Naive thymus-derived CD8-positive, alpha-beta T cell (primary cell): ENCODE measurements around the gene NHERF2. TPM values are rescaled to one million over a fixed set of nuclear protein-coding genes. Genes with fewer than 3 reads are reported as not detected.

Experiments used
- ATAC-seq, 2 donors: fragments of 150-1000 bp; cut with Tn5 transposase in 1 of 2; sonication (Bioruptor Pico), chemical (Tn5 transposase) in 1 of 2; 1 replicate in 1 of 2; 2 replicates in 1 of 2; pipeline ENCODE4 v1.10.0; 2021; ENCODE audit warnings: mild to moderate bottlenecking in 2 of 2, moderate library complexity in 2 of 2
- POLR2A ChIA-PET: fragments of 350-600 bp; sonication (Branson Sonifier 250); formaldehyde crosslinking; loops from one replicate; lab custom pipeline; 2021; ENCODE audit warnings: antibody characterized with exemption; lab: Charles Lee
- DNase-seq, 10 donors: peaks; one replicate each; pipeline versions ENCODE4 v3.0.0 to v3.0.0-alpha.2; 2020 to 2022
- H3K27ac Mint-ChIP-seq, 10 donors: one replicate each; pipeline ENCODE4 v1.8.0; 2020 to 2022; ENCODE audit warnings: mild to moderate bottlenecking in 10 of 10, mixed read lengths in 10 of 10, moderate library complexity in 4 of 10, inconsistent platforms in 1 of 10
- H3K27me3 Mint-ChIP-seq, 5 donors: one replicate each; pipeline ENCODE4 v1.8.0; 2021 to 2022; ENCODE audit warnings: mixed read lengths in 5 of 5
- H3K36me3 Mint-ChIP-seq, 3 donors: one replicate each; pipeline ENCODE4 v1.8.0; 2020 to 2022; ENCODE audit warnings: mixed read lengths in 3 of 3, mild to moderate bottlenecking in 2 of 3, inconsistent platforms in 1 of 3
- H3K4me1 Mint-ChIP-seq, 4 donors: one replicate each; pipeline ENCODE4 v1.8.0; 2021 to 2022; ENCODE audit warnings: mixed read lengths in 4 of 4
- H3K4me3 Mint-ChIP-seq, 10 donors: one replicate each; pipeline ENCODE4 v1.8.0; 2020 to 2022; ENCODE audit warnings: mild to moderate bottlenecking in 10 of 10, mixed read lengths in 10 of 10, moderate library complexity in 6 of 10, inconsistent platforms in 1 of 10
- H3K9me3 Mint-ChIP-seq, 9 donors: one replicate each; pipeline ENCODE4 v1.8.0; 2020 to 2022; ENCODE audit warnings: mixed read lengths in 9 of 9, mild to moderate bottlenecking in 3 of 9, inconsistent platforms in 1 of 9, moderate library complexity in 1 of 9
- polyA plus RNA-seq, 3 donors: library from polyadenylated mRNA; unstranded; fragments of 300-500 nt; fragmentation: Illumina TruSeq; gene quantifications; one replicate each; pipeline ENCODE4 v1.2.3, GENCODE V29; 2021
- total RNA-seq, 8 experiments: library from RNA in 2 of 8; stranded (reverse) in 2 of 8; gene quantifications; one replicate each; pipeline ENCODE4 v1.2.3 and lab custom pipeline; 2021 to 2026

The NHERF2 gene
- total and polyA plus RNA-seq, 5 experiments from 2014 or later = 0.32 to 6.0 (median 1.2) TPM

DNA sequence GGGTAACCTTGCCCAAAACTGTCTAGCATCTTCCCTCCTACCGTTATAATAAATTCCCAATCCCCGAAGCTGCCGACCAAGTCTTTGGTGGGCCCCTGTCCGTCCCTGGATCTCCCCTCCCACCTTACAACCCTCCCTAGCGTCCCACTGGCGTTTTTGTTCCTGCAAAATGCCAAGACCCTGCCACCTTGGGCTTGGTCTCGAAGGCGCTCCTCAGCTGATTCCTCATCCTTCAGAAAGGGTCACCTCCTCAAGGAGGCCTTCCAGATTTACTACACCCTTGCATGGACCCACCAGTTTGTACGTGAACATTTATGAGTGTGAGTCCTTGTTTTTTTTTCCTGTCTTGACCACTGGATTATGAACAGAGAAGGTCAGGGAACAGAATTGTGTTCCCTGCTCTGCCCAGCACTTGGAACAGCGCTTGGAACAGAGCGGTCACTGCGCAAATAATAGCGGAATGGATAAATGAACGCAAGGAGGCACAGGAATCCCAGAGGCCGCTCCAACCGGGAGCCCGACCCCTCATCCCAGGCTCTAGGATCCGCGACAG lies 43.6 kb upstream of the NHERF2 start:
- DNase-seq = no peak
- ATAC-seq = no peak
- peak overlapping the region in 9 of 10 donors; percentile 10 to 81 (median 67) for H3K27ac Mint-ChIP-seq
- peaks cover 0 to 30% (median 10%) of the 10 kb centered on the region in 3 donors for H3K36me3 Mint-ChIP-seq
- POLR2A ChIA-PET = interaction anchor here (0.7 to 7.3 kb wide), 8 partner anchors 10 to 178 kb away, joined by 3 to 89 read pairs (median 5); partner anchors contain the start of genes NDUFB10, RPS2, TBL3 and TRAF7
- peaks cover 5 to 19% (median 15%) of the 10 kb centered on the region in 4 donors for H3K4me1 Mint-ChIP-seq
- peak overlapping the region; percentile 73 to 89 (median 79) for H3K4me3 Mint-ChIP-seq
- H3K9me3 Mint-ChIP-seq = no peaks in the 10 kb centered on the region
- H3K27me3 Mint-ChIP-seq = peaks cover 1 to 37% (median 10%) of the 10 kb centered on the region in 5 donors

DNA sequence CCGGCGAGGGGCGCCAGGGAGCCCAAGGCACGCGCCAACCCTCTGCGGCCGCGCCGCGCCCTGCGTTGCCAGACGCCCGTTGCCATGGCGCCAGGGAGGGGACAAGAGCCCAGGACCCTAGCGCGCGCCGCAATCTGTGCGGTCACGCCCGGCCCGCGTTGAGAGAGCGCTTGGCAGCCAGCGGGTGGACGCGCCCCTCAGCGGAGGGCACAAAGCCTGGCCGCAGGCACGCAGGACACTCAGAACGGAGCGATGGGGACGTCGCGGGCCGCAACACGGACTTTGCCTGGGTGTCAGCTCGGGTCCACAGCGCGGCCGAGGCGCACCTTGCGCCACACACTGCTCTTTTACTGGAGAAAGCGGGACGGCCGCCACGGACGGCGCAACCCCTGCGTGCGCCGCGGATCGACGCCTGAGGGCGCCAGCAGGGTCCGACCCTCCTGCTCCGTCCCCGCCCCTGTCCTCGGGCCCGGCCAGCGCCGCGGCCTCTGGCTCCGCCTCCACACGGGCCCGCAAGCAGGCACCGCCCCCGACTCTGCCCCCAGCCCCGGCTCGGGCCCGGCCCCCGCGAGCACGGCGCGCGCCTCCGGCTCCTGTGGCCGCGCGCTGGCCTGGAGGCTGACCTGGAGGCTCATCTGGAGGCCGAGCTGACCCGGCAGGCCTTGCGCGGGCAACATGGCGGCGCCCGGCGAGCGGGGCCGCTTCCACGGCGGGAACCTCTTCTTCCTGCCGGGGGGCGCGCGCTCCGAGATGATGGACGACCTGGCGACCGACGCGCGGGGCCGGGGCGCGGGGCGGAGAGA lies 43.0 kb upstream of the NHERF2 start, which contains the start of gene GFER:
Gene GFER (plus strand): TSS at position 650 of the 803 bp plus-strand sequence. CDS start 26 bp downstream, at position 676.
- Mint-ChIP-seq H3K4me3 (peak within 1 kb of the TSS; percentile 74 to 89 (median 79)), H3K9me3 (no peaks in the 10 kb centered on the region), H3K36me3 (peaks cover 0 to 24% (median 7%) of the 10 kb centered on the region in 3 donors), H3K4me1 (peaks cover 7 to 21% (median 16%) of the 10 kb centered on the region in 4 donors), H3K27ac (peak within 1 kb of the TSS; percentile 10 to 83 (median 74)), H3K27me3 (peaks cover 1 to 38% (median 10%) of the 10 kb centered on the region in 5 donors)
- peak in 8 of 10 donors; percentile 48 to 75 (median 56) for DNase-seq
- ATAC-seq = peak; percentile 62 to 74
- POLR2A ChIA-PET = interaction anchor here (0.8 to 7.3 kb wide), 9 partner anchors 8 to 269 kb away, joined by 3 to 89 read pairs (median 3); partner anchors contain the start of genes NDUFB10, RPS2, TBL3 and TRAF7

DNA sequence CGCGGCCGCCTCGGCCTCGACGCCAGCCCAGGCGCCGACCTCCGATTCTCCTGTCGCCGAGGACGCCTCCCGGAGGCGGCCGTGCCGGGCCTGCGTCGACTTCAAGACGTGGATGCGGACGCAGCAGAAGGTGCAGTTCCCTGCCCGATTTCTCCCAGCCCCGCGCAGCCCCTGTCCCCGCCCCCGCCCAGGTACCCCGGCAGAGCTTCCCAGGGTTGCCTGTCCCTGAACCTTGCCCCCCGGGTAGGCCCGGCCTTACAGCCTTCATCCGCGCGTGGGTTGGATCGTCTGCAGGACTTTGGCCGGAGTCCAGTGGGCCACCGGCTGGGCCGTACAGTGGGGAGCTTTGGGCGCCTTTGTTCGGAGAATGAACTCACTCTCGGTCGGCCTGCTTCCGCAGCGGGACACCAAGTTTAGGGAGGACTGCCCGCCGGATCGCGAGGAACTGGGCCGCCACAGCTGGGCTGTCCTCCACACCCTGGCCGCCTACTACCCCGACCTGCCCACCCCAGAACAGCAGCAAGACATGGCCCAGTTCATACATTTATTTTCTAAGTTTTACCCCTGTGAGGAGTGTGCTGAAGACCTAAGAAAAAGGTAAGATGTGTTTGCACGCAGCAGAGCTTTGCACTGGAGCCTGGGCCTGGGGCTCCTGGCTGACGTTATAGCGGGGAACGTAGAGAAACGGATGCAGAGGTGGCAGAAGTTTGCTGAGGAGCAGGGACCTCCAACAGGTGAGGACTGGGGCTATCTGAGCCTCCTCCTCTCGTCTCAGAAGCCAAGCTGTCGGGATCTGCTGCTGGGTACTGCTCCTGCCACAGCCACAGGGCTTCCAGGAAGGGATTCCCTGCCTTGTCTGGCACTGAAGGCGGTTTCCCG lies 42.1 kb upstream of the NHERF2 start:
- POLR2A ChIA-PET = interaction anchor here (0.8 to 7.3 kb wide), 9 partner anchors 9 to 268 kb away, joined by 3 to 89 read pairs (median 3); partner anchors contain the start of genes MLST8, NDUFB10, RPS2 and TBL3
- DNase-seq (no peak), ATAC-seq (peak; percentile 48 to 54)
- Mint-ChIP-seq H3K27ac (peak overlapping the region in 7 of 10 donors; percentile 51 to 82 (median 64)), H3K4me3 (peak overlapping the region; percentile 70 to 88 (median 77)), H3K9me3 (no peaks in the 10 kb centered on the region), H3K27me3 (peaks cover 3 to 43% (median 13%) of the 10 kb centered on the region in 5 donors), H3K4me1 (peaks cover 9 to 30% (median 20%) of the 10 kb centered on the region in 4 donors), H3K36me3 (peaks cover 0 to 21% (median 7%) of the 10 kb centered on the region in 3 donors)

DNA sequence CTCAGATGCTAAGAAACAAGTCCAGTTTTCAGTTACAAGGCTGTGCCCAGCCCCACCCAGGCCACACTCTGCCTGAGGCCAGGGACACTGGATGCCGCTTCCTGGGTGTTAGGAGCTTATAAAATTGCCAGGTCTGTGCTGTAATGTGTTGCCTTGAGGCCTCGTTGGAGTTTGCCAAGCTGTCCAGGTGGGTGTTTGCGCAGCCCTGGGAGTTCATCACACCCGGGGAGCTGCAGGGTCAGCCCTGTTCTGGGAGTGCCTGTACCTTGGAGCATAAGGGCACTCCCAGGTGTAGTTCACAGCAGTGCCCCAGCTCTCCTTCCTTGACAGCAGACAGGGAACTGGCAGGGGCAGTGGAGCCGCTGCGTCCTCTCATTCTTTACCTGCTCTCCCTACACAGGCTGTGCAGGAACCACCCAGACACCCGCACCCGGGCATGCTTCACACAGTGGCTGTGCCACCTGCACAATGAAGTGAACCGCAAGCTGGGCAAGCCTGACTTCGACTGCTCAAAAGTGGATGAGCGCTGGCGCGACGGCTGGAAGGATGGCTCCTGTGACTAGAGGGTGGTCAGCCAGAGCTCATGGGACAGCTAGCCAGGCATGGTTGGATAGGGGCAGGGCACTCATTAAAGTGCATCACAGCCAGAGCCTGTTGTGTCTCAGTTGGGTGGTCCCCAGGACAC lies 41.1 kb upstream of the NHERF2 start:
- DNase-seq = no peak
- Mint-ChIP-seq H3K4me1 (peaks cover 9 to 33% (median 20%) of the 10 kb centered on the region in 4 donors), H3K36me3 (peaks cover 0 to 19% (median 7%) of the 10 kb centered on the region in 3 donors), H3K27ac (peak overlapping the region in 3 of 10 donors; percentile 24 to 64 (median 38)), H3K4me3 (peak overlapping the region; percentile 70 to 88 (median 77)), H3K27me3 (peaks cover 3 to 40% (median 13%) of the 10 kb centered on the region in 5 donors), H3K9me3 (no peaks in the 10 kb centered on the region)
- POLR2A ChIA-PET = interaction anchor here (0.8 to 7.3 kb wide), 4 partner anchors 14 to 220 kb away, joined by 3 to 89 read pairs (median 24); partner anchors contain the start of genes MLST8, NDUFB10, RPS2 and TBL3
- ATAC-seq = no peak

DNA sequence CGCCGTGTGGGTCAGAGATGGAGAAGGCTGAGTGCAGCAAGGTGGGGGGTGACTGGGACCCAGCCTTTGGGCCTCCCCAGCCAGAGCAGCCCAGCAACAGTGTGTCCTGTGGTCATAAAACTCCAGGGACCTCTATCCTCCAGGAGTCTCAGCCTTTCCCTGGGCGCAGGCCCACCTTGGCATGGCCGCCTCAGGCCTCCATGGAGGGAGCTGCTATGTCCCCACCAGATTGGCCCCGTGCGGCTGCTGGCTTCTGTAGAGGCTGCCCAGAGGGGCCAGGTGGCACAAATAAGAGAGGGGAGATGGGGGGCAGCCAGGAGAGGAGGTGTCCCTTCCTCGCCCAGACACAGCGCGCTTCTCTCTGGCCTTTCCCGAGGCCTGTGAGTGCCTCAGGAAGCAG lies 39.5 kb upstream of the NHERF2 start:
- DNase-seq (no peak), ATAC-seq (no peak)
- Mint-ChIP-seq H3K9me3 (no peaks in the 10 kb centered on the region), H3K27ac (no peak overlapping the region), H3K4me3 (peak overlapping the region in 1 of 10 donors; percentile 30), H3K4me1 (peaks cover 9 to 43% (median 30%) of the 10 kb centered on the region in 4 donors), H3K36me3 (peaks cover 0 to 18% (median 7%) of the 10 kb centered on the region in 3 donors), H3K27me3 (peaks cover 2 to 37% (median 13%) of the 10 kb centered on the region in 5 donors)
- POLR2A ChIA-PET = interaction anchor here (0.8 to 1.2 kb wide), 2 partner anchors 9 to 21 kb away, joined by 3 read pairs; no protein-coding TSS in a partner anchor

DNA sequence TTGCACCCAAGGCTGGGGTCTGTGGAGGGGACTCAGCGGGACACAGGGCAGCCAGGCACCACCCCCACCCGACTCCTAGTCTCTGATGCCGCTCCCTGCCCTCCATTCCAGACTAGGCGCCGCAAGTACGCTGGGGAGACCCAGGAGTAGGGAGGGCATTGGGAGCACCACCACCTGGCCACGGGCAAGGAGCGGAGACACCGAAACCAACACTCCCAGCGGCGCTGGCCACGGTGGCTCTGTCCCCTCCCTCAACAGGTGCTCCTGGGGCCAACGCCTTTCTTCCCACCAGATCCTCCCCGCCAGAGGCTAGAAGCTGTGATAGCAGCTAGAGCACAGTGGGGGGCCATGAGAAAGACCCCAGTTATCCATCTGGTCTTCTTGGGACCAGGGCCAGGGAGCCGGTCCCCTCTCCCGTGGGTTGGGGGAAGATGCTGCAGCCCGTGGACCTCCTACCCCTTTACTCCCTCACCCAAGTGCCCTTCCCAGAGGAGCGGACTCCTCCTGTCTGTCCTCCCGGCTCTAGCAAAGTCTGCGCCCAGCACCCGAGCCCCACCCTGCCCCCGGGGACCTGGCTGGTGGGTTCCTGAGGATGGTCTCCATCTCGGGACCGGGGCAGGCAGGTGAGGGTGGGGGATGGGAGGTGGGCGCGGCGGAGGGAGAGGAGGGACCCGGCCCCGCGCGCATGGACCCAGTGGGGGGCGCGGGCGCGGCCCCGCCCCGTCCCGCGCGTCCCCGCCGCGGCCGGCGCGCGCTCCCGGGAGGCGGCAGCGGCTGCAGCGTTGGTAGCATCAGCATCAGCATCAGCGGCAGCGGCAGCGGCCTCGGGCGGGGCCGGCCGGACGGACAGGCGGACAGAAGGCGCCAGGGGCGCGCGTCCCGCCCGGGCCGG lies 37.2 kb upstream of the NHERF2 start, which contains the start of gene SYNGR3:
Gene SYNGR3 (plus strand): TSS at position 762 of the 892 bp plus-strand sequence. CDS start 133 bp downstream, outside the sequence.
- peaks cover 2 to 30% (median 13%) of the 10 kb centered on the region in 5 donors for H3K27me3 Mint-ChIP-seq
- H3K4me3 Mint-ChIP-seq = peak within 1 kb of the TSS; percentile 44 to 84 (median 76)
- H3K36me3 Mint-ChIP-seq = peaks cover 0 to 18% (median 7%) of the 10 kb centered on the region in 3 donors
- H3K27ac Mint-ChIP-seq = peak within 1 kb of the TSS in 4 of 10 donors; percentile 22 to 91 (median 76)
- peaks cover 4 to 36% (median 27%) of the 10 kb centered on the region in 4 donors for H3K4me1 Mint-ChIP-seq
- POLR2A ChIA-PET = interaction anchor here (0.5 to 5.9 kb wide), 3 partner anchors 19 to 536 kb away, joined by 6 to 47 read pairs (median 21); partner anchors contain the start of genes RNF151, RPS2 and ZNF598
- no peaks in the 10 kb centered on the region for H3K9me3 Mint-ChIP-seq
- DNase-seq (no peak), ATAC-seq (no peak)

DNA sequence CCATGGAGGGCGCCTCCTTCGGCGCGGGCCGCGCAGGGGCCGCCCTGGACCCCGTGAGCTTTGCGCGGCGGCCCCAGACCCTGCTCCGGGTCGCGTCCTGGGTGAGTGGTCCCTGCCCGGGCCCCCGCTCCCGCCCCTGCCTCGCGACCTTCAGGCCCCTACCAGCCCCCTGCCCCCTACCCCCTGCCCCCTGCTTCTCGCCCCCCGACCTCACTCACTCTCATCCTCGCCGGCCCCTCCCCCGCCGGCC lies 36.7 kb upstream of the NHERF2 start:
- H3K9me3 Mint-ChIP-seq = no peaks in the 10 kb centered on the region
- H3K27ac Mint-ChIP-seq = no peak overlapping the region
- POLR2A ChIA-PET = interaction anchor here (1.2 to 5.9 kb wide), 3 partner anchors 19 to 165 kb away, joined by 6 to 47 read pairs (median 21); partner anchors contain the start of genes RNF151, RPS2, TRAF7 and ZNF598
- H3K4me1 Mint-ChIP-seq = peaks cover 4 to 30% (median 22%) of the 10 kb centered on the region in 4 donors
- peaks cover 2 to 30% (median 13%) of the 10 kb centered on the region in 5 donors for H3K27me3 Mint-ChIP-seq
- ATAC-seq (no peak), DNase-seq (no peak)
- peaks cover 0 to 18% (median 7%) of the 10 kb centered on the region in 3 donors for H3K36me3 Mint-ChIP-seq
- peak overlapping the region in 1 of 10 donors; percentile 72 for H3K4me3 Mint-ChIP-seq

DNA sequence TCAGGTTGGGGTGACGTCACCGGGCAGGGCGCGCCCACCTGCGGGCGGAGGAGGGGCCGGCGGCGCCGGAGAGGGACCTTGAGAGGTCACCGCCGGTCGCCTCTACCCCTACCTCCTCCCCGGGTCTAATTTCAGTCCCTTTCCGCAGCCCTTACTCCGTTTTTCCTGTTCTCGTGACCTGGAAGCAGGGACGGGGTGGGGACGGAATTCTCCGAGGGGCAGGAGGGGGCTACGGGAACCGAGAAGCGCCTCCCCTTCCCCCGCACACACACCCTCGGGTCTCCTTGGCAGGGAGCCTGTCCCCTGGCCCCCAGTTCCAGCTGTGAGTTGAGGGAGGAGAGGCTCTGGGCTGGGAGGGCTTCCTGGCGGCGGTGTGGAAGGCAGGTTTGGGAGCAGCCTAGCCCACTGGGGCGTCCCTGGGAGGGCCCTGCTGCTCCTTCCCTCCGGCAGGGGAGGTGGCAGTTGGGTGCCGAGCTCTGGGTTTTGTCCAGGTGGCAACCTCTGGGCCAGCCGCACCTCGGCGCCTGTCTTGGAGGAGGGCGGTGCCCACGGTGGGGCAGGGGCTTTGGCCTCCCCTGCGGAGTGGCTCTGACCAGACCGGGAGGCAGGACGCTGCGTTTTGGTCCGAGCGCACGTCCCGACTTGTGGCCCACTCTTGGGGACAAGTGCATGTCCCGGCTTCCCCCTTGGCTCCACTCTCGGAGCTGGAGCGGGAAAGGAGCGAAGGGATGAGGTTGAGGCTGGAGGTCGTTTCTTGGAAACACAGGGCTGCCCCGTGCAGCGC lies 36.2 kb upstream of the NHERF2 start:
- H3K4me3 Mint-ChIP-seq = peak overlapping the region; percentile 68 to 84 (median 78)
- peaks cover 2 to 30% (median 13%) of the 10 kb centered on the region in 5 donors for H3K27me3 Mint-ChIP-seq
- peaks cover 0 to 18% (median 7%) of the 10 kb centered on the region in 3 donors for H3K36me3 Mint-ChIP-seq
- DNase-seq (peak in 1 of 10 donors; percentile 19), ATAC-seq (no peak)
- peaks cover 7 to 27% (median 18%) of the 10 kb centered on the region in 4 donors for H3K4me1 Mint-ChIP-seq
- POLR2A ChIA-PET = interaction anchor here (1.0 to 5.9 kb wide), 6 partner anchors 18 to 542 kb away, joined by 3 to 47 read pairs (median 8); partner anchors contain the start of genes RNF151, RPS2, TBL3 and TRAF7
- H3K9me3 Mint-ChIP-seq = no peaks in the 10 kb centered on the region
- peak overlapping the region in 8 of 10 donors; percentile 13 to 86 (median 78) for H3K27ac Mint-ChIP-seq

DNA sequence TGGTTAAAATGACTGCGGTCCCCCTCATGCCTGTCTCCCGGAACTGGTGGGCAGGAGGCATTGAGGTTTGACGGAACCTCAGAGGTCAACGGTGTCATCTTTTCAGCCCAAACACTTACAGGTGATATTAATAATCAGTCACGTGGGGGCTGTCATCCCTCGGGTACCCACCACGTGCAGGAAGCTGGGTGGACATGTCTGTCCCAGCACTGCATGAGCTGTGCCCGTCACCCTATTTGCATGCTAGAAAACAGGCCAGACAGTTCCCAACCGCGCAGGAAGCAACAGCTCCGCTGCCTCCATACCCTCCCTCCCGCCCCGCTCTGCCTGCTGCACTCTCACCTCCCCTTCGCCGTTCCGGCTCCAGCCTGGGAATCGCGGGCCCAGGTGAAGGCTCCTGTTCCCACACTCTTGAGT lies 35.6 kb upstream of the NHERF2 start:
- peak overlapping the region in 8 of 10 donors; percentile 22 to 86 (median 78) for H3K27ac Mint-ChIP-seq
- peak overlapping the region; percentile 68 to 84 (median 78) for H3K4me3 Mint-ChIP-seq
- H3K27me3 Mint-ChIP-seq = peaks cover 2 to 30% (median 13%) of the 10 kb centered on the region in 5 donors
- peaks cover 9 to 27% (median 18%) of the 10 kb centered on the region in 4 donors for H3K4me1 Mint-ChIP-seq
- DNase-seq (peak in 4 of 10 donors; percentile 40 to 51 (median 45)), ATAC-seq (peak; percentile 29 to 35)
- peaks cover 0 to 13% (median 7%) of the 10 kb centered on the region in 3 donors for H3K36me3 Mint-ChIP-seq
- POLR2A ChIA-PET = interaction anchor here (1.0 to 5.9 kb wide), 10 partner anchors 17 to 541 kb away, joined by 3 to 47 read pairs (median 4); partner anchors contain the start of genes MSRB1, NTHL1, PKD1 and RNF151
- H3K9me3 Mint-ChIP-seq = no peaks in the 10 kb centered on the region
